Endothelial cell of umbilical vein (primary cell): ENCODE results near the gene NUB1. TPM values are rescaled to one million over a fixed set of nuclear protein-coding genes. Genes with fewer than 3 reads are reported as not detected.

Source experiments
- BruUV-seq: library from RNA; stranded (reverse); fragments of 400-500 nt; replicated peaks from 2 replicates; lab custom pipeline; 2021; lab: Mats Ljungman, UMichigan
- CTCF ChIA-PET: fragments of 300-600, 350-600 bp; sonication (Branson Sonifier 250); formaldehyde crosslinking; loops from one replicate; lab custom pipeline; 2021; ENCODE audit warnings: antibody characterized with exemption, inconsistent platforms; lab: Charles Lee
- POLR2A ChIA-PET: fragments of 300-600, 350-600 bp; sonication (Branson Sonifier 250); formaldehyde crosslinking; loops from one replicate; lab custom pipeline; 2021; ENCODE audit warnings: antibody characterized with exemption, inconsistent platforms; lab: Charles Lee
- DNase-seq: peaks from one replicate; pipeline ENCODE4 v3.0.0-alpha.2; 2011; ENCODE audit warnings: low read depth, low spot score
- FAIRE-seq: peaks from 2 replicates; lab custom pipeline; 2011; peaks lifted over from hg19 to GRCh38; lab: Jason Lieb, UNC
- H2AFZ ChIP-seq: 2 replicates; pipeline ENCODE4 v1.6.0; 2012; ENCODE audit warnings: low read depth, low read length, control low read depth, inconsistent platforms
- H3K27ac ChIP-seq: 2 replicates; pipeline ENCODE4 v1.5.1; 2011; ENCODE audit warnings: low read depth, mild to moderate bottlenecking, control low read depth, low read length, moderate library complexity; ENCODE audit not compliant: insufficient read depth
- H3K27me3 ChIP-seq, 2 experiments: 2 replicates each; pipeline versions ENCODE4 v1.6.0 to v1.6.1; 2011; ENCODE audit warnings: low read length in 2 of 2, mixed read lengths in 1 of 2; ENCODE audit not compliant: control insufficient read depth in 2 of 2, insufficient read depth in 2 of 2
- H3K36me3 ChIP-seq, 2 experiments: 2 replicates in 1 of 2; 3 replicates in 1 of 2; pipeline ENCODE4 v1.5.1; 2011; ENCODE audit warnings: low read length in 2 of 2, mild to moderate bottlenecking in 1 of 2, moderate library complexity in 1 of 2; ENCODE audit not compliant: control insufficient read depth in 2 of 2, insufficient read depth in 2 of 2; ENCODE audit errors: extremely low read depth in 1 of 2
- H3K4me1 ChIP-seq: 3 replicates; pipeline ENCODE4 v1.5.1; 2011; ENCODE audit warnings: mild to moderate bottlenecking, low read length; ENCODE audit not compliant: control insufficient read depth, insufficient read depth; ENCODE audit errors: extremely low read depth
- H3K4me2 ChIP-seq: 2 replicates; pipeline ENCODE4 v1.6.1; 2011; ENCODE audit warnings: low read length, control low read depth, mixed read lengths; ENCODE audit not compliant: insufficient read depth
- H3K4me3 ChIP-seq, 3 experiments: fragments of 200-600 bp in 1 of 3; sonication (generic), shearing (Covaris generic) in 1 of 3; replicated peaks in 1 of 3; 2 replicates each; pipeline ENCODE4 v1.5.1; 2011 to 2016; ENCODE audit warnings: control low read depth in 3 of 3, low read length in 3 of 3, mild to moderate bottlenecking in 2 of 3, inconsistent platforms in 1 of 3, low read depth in 1 of 3, moderate library complexity in 1 of 3; ENCODE audit not compliant: insufficient read depth in 1 of 3
- H3K79me2 ChIP-seq: 2 replicates; pipeline ENCODE4 v1.6.0; 2012; ENCODE audit warnings: low read length, inconsistent platforms; ENCODE audit not compliant: control insufficient read depth, insufficient read depth
- H3K9ac ChIP-seq: replicated peaks from 2 replicates; pipeline ENCODE3; 2011; ENCODE audit warnings: low read length, control low read depth; ENCODE audit not compliant: insufficient read depth; ENCODE audit errors: extremely low read depth
- H3K9me1 ChIP-seq: replicated peaks from 3 replicates; pipeline ENCODE4 v1.6.0; 2011; ENCODE audit warnings: mild to moderate bottlenecking, low read length; ENCODE audit not compliant: control insufficient read depth, insufficient read depth; ENCODE audit errors: extremely low read depth
- H3K9me3 ChIP-seq: replicated peaks from 2 replicates; pipeline ENCODE4 v1.5.1; 2012; ENCODE audit warnings: low read length, inconsistent platforms; ENCODE audit not compliant: control insufficient read depth, insufficient read depth
- H4K20me1 ChIP-seq: replicated peaks from 2 replicates; pipeline ENCODE3; 2011; ENCODE audit warnings: mild to moderate bottlenecking, low read length; ENCODE audit not compliant: control insufficient read depth, insufficient read depth; ENCODE audit errors: extremely low read depth
- EZH2 ChIP-seq: IDR thresholded peaks from 2 replicates; pipeline ENCODE4 v1.6.1; 2012; ENCODE audit warnings: borderline replicate concordance, low read depth, mild to moderate bottlenecking, moderate library complexity, low read length, inconsistent platforms; ENCODE audit not compliant: severe bottlenecking
- FOS ChIP-seq: IDR thresholded peaks from 2 replicates; pipeline ENCODE4 v1.6.1; 2011; ENCODE audit warnings: mild to moderate bottlenecking, low read length, moderate library complexity, borderline replicate concordance; ENCODE audit not compliant: insufficient read depth
- GATA2 ChIP-seq: IDR thresholded peaks from 2 replicates; pipeline ENCODE4 v1.7.0; 2011; ENCODE audit warnings: low read depth, mild to moderate bottlenecking, moderate library complexity, mixed read lengths, low read length; ENCODE audit not compliant: insufficient read length, insufficient read depth
- JUN ChIP-seq: IDR thresholded peaks from 2 replicates; pipeline ENCODE4 v1.6.1; 2011; ENCODE audit warnings: borderline replicate concordance, low read depth; ENCODE audit not compliant: insufficient read length, insufficient read depth
- MAX ChIP-seq: IDR thresholded peaks from 2 replicates; pipeline ENCODE4 v1.6.1; 2011; ENCODE audit not compliant: insufficient read depth, insufficient read length
- MYC ChIP-seq: IDR thresholded peaks from one replicate; pipeline ENCODE4 v1.6.1; 2011; ENCODE audit warnings: mild to moderate bottlenecking, low read depth, low read length
- POLR2A ChIP-seq: IDR thresholded peaks from 2 replicates; pipeline ENCODE4 v1.6.1; 2012; ENCODE audit warnings: low read depth, mild to moderate bottlenecking, control low read depth, low read length
- POLR2AphosphoS5 ChIP-seq: IDR thresholded peaks from 2 replicates; pipeline ENCODE4 v1.6.1; 2012; ENCODE audit warnings: low read depth, mild to moderate bottlenecking, control low read depth, low read length, moderate library complexity; ENCODE audit not compliant: insufficient read depth
- dilution Hi-C: fragments of 300-500 bp; cut with MboI; formaldehyde crosslinking; loops from one replicate; pipeline ENCODE4 v1.15.0; 2019; ENCODE audit warnings: low sequenced_read_pairs; ENCODE audit not compliant: extremely low pct_ligation_motif_present
- intact Hi-C: fragments of 100-400 bp; cut with micrococcal nuclease; formaldehyde crosslinking; loops from one replicate; pipeline ENCODE4 v1.10.0; 2022
- polyA plus RNA-seq, 4 experiments: library from polyadenylated mRNA; depleted of rRNA in 3 of 4; stranded (reverse) in 3 of 4; unstranded in 1 of 4; fragments of >200 nt; gene quantifications; 2 replicates each; pipeline versions ENCODE4 v1.2.1 to v1.2.3, GENCODE V29; 2011 to 2012; ENCODE audit warnings: missing spikeins in 1 of 4
- total RNA-seq: library from RNA; stranded (reverse); gene quantifications from 2 replicates; pipeline ENCODE4 v1.2.3, GENCODE V29; 2021
- TF ChIP-seq, protein P1 (sequence below), 2 donors: IDR thresholded peaks; 1 replicate in 1 of 2; 2 replicates in 1 of 2; pipeline ENCODE4 v1.5.1; 2011; ENCODE audit warnings: low read length in 2 of 2, mild to moderate bottlenecking in 2 of 2, moderate library complexity in 2 of 2, control low read depth in 1 of 2, inconsistent platforms in 1 of 2, low read depth in 1 of 2; ENCODE audit not compliant: insufficient read depth in 1 of 2; ENCODE audit errors: extremely low read depth in 1 of 2

Gene NUB1
- total and polyA plus RNA-seq, 2 donors (not counting 3 experiments of a cell fraction or from before 2014, with no cell fraction given) = 28.0 to 46.2 TPM

DNA sequence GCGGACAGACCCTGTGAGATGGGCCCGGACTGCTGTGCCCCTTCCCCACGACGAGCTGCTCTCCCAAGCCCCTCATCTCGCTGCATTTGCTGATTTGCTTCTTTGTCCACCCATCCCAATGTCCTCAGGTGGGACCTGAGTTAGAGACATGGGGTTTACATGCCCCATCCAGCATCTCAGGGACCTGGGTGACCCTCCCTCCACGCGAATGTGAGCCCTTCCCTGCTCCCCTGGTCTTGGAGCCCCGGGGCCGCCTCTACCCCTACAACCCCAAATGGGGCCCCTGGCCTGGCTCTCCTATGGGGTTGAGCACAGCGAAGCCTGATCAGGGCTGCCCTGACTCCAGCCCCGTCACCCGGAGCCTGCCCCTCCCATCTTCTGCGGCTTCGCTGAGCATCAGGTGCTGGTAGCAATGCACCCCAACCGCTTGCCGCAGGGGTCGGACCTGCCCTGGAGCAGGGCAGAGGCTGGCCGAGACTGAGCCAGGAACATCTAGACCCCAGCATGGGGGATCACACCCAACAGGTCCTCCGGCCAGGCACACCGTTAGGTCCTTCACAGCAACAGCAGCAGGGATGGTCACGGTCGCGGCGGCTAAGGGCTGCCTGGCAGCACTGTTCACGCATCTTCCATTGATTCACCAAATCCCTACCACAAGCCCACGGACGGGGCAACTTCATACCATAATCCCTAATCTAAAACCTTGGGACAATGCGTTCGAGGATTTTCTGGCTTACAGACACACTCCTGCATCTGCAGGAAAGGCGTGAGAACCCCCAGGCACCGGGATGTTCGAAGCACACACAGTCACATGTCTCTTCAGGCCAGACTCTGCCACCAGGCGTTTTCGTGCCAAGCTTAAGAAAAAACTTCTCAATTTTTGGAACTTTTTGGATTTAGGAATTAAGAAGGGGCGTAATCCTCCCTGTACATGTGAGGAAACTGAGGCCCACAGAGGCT is 52.7 kb downstream of the NUB1 start:
- H4K20me1 ChIP-seq = no peaks in the 10 kb centered on the region
- no peaks in the 10 kb centered on the region for H3K9me1 ChIP-seq
- dilution Hi-C loops = no loop called here
- DNase-seq = no peak
- H3K4me2 ChIP-seq = no peak overlapping the region
- no peaks in the 10 kb centered on the region for H3K79me2 ChIP-seq
- H3K27me3 ChIP-seq = no peaks in the 10 kb centered on the region
- no TSS peak for BruUV-seq
- H3K4me1 ChIP-seq = no peaks in the 10 kb centered on the region
- no peaks in the 10 kb centered on the region for H3K36me3 ChIP-seq
- H3K9ac ChIP-seq = no peak overlapping the region
- POLR2A ChIA-PET = no interaction called here
- intact Hi-C loops = no loop called here
- H2AFZ ChIP-seq = no peak overlapping the region
- no peak for FAIRE-seq
- no peak overlapping the region for H3K4me3 ChIP-seq
- CTCF ChIA-PET = interaction anchor here (1.2 kb wide), 1 partner anchor 54 kb away, joined by 4 read pairs; no protein-coding TSS in a partner anchor
- TF ChIP-seq POLR2AphosphoS5 = no peak
- H3K27ac ChIP-seq = no peak overlapping the region
- no peaks in the 10 kb centered on the region for H3K9me3 ChIP-seq

DNA sequence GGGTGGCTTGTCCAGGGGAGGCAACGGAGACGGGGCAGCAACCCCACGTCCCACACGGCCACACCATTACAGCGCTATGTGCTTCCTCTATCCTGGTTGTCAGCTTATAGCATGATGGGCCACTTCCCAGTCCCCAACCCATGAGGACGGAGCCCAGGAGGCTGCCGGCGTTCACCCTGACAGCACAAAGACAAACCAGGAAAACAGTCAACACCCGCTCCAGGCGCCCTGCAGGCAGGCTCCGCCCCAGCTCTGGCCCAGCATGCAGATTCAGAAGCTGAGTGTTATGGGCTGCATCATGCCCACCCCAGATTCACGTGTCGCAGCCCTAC is 53.4 kb downstream of the NUB1 start:
- no peaks in the 10 kb centered on the region for H3K79me2 ChIP-seq
- no peak for DNase-seq
- no peaks in the 10 kb centered on the region for H3K36me3 ChIP-seq
- H3K4me1 ChIP-seq = no peaks in the 10 kb centered on the region
- no peak overlapping the region for H2AFZ ChIP-seq
- no peak overlapping the region for H3K4me2 ChIP-seq
- H3K9me3 ChIP-seq = no peaks in the 10 kb centered on the region
- H3K27me3 ChIP-seq = no peaks in the 10 kb centered on the region
- CTCF ChIA-PET = no interaction called here
- dilution Hi-C loops (no loop called here), intact Hi-C loops (no loop called here)
- POLR2A ChIA-PET = no interaction called here
- FAIRE-seq = no peak
- no TSS peak for BruUV-seq
- H3K27ac ChIP-seq = no peak overlapping the region
- no peak overlapping the region for H3K9ac ChIP-seq
- H3K9me1 ChIP-seq = no peaks in the 10 kb centered on the region
- no peak for TF ChIP-seq MAX
- no peak for TF ChIP-seq POLR2A
- no peak for TF ChIP-seq GATA2
- TF ChIP-seq POLR2AphosphoS5 = no peak
- TF ChIP-seq, protein P1, sequence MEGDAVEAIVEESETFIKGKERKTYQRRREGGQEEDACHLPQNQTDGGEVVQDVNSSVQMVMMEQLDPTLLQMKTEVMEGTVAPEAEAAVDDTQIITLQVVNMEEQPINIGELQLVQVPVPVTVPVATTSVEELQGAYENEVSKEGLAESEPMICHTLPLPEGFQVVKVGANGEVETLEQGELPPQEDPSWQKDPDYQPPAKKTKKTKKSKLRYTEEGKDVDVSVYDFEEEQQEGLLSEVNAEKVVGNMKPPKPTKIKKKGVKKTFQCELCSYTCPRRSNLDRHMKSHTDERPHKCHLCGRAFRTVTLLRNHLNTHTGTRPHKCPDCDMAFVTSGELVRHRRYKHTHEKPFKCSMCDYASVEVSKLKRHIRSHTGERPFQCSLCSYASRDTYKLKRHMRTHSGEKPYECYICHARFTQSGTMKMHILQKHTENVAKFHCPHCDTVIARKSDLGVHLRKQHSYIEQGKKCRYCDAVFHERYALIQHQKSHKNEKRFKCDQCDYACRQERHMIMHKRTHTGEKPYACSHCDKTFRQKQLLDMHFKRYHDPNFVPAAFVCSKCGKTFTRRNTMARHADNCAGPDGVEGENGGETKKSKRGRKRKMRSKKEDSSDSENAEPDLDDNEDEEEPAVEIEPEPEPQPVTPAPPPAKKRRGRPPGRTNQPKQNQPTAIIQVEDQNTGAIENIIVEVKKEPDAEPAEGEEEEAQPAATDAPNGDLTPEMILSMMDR (IDR thresholded peaks at IDR 0.05; ENCODE audit: extremely low read depth in 1 of 2, insufficient read depth in 1 of 2, low read depth in 1 of 2, low read length in 2 of 2) = no peak
- TF ChIP-seq FOS = no peak
- TF ChIP-seq EZH2 = no peak
- no peak for TF ChIP-seq MYC
- no peak for TF ChIP-seq JUN
- H3K4me3 ChIP-seq = no peak overlapping the region
- no peaks in the 10 kb centered on the region for H4K20me1 ChIP-seq
